Ishikawa (cell line): Measurements from ENCODE around the gene CLNK.

Source experiments
- CEBPB ChIP-seq: IDR thresholded peaks from 2 replicates; pipeline ENCODE4 v1.6.1; 2012
- CREB1 ChIP-seq: IDR thresholded peaks from 2 replicates; pipeline ENCODE4 v1.6.1; 2012; ENCODE audit warnings: low read depth
- EGR1 ChIP-seq: IDR thresholded peaks from 2 replicates; pipeline ENCODE4 v1.6.1; 2012
- EP300 ChIP-seq: IDR thresholded peaks from 2 replicates; pipeline ENCODE4 v1.6.1; 2012; ENCODE audit warnings: borderline replicate concordance
- FOXM1 ChIP-seq: IDR thresholded peaks from 2 replicates; pipeline ENCODE4 v1.6.1; 2012; ENCODE audit warnings: low read depth, borderline replicate concordance
- MAX ChIP-seq: IDR thresholded peaks from 2 replicates; pipeline ENCODE4 v1.6.1; 2012
- NFIC ChIP-seq: IDR thresholded peaks from 2 replicates; pipeline ENCODE4 v1.6.1; 2012
- TAF1 ChIP-seq: IDR thresholded peaks from 2 replicates; pipeline ENCODE4 v1.6.1; 2012; ENCODE audit warnings: low read depth, mild to moderate bottlenecking
- TCF12 ChIP-seq: IDR thresholded peaks from 2 replicates; pipeline ENCODE4 v1.6.1; 2012; ENCODE audit warnings: low read depth
- TEAD4 ChIP-seq: IDR thresholded peaks from 2 replicates; pipeline ENCODE4 v1.6.1; 2012
- USF1 ChIP-seq: IDR thresholded peaks from 2 replicates; pipeline ENCODE4 v1.6.1; 2012
- YY1 ChIP-seq: IDR thresholded peaks from 2 replicates; pipeline ENCODE4 v1.6.1; 2012; ENCODE audit warnings: low read depth
- ZBTB7A ChIP-seq: IDR thresholded peaks from 2 replicates; pipeline ENCODE4 v1.6.1; 2012; ENCODE audit warnings: low read depth
- TF ChIP-seq, protein P1 (sequence below): IDR thresholded peaks from 2 replicates; pipeline ENCODE4 v1.6.1; 2012; ENCODE audit warnings: low read depth, mild to moderate bottlenecking

CLNK gene

GRCh38 chr4:10688022-10688421 is 3.5 kb upstream of the CLNK start:
- no peak for TF ChIP-seq EP300
- TF ChIP-seq NFIC = no peak
- TF ChIP-seq TCF12 = no peak

DNA sequence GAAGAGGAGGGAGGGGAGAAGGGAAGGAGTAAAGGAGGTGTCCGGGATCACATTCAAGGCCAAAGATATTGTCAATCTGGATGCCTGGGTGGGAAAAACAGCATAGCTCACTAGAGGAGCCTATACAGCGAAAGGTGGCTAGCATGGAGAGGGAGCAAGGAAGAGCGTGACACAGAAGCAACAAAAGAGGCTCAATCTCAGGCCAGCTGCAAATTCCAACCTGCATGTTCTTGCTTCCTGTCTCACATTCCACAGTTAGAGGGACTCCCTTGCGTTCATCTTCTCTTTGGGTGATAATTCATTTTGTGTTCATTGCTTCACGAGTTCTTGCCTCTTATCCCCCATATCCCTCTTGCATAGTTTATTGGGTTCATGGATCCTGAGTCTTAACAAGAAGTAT is 3.0 kb upstream of the CLNK start:
- TF ChIP-seq USF1 = no peak

GRCh38 chr4:10682397-10682796 is 2.2 kb downstream of the CLNK start:
- TF ChIP-seq YY1 (no peak), CREB1 (no peak), TAF1 (no peak), TCF12 (no peak), ZBTB7A (no peak), NFIC (no peak), CEBPB (no peak)

GRCh38 chr4:10677796-10678497 is 6.6 kb downstream of the CLNK start:
- TF ChIP-seq CEBPB (no peak), EGR1 (no peak), TAF1 (no peak), FOXM1 (no peak), CREB1 (no peak)
- TF ChIP-seq, protein P1, sequence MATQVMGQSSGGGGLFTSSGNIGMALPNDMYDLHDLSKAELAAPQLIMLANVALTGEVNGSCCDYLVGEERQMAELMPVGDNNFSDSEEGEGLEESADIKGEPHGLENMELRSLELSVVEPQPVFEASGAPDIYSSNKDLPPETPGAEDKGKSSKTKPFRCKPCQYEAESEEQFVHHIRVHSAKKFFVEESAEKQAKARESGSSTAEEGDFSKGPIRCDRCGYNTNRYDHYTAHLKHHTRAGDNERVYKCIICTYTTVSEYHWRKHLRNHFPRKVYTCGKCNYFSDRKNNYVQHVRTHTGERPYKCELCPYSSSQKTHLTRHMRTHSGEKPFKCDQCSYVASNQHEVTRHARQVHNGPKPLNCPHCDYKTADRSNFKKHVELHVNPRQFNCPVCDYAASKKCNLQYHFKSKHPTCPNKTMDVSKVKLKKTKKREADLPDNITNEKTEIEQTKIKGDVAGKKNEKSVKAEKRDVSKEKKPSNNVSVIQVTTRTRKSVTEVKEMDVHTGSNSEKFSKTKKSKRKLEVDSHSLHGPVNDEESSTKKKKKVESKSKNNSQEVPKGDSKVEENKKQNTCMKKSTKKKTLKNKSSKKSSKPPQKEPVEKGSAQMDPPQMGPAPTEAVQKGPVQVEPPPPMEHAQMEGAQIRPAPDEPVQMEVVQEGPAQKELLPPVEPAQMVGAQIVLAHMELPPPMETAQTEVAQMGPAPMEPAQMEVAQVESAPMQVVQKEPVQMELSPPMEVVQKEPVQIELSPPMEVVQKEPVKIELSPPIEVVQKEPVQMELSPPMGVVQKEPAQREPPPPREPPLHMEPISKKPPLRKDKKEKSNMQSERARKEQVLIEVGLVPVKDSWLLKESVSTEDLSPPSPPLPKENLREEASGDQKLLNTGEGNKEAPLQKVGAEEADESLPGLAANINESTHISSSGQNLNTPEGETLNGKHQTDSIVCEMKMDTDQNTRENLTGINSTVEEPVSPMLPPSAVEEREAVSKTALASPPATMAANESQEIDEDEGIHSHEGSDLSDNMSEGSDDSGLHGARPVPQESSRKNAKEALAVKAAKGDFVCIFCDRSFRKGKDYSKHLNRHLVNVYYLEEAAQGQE = no peak

- TF ChIP-seq EP300 (no peak), CREB1 (no peak), TCF12 (no peak)
These were observed 10.7 kb downstream of the CLNK start for GRCh38 chr4:10673817-10674369.

DNA sequence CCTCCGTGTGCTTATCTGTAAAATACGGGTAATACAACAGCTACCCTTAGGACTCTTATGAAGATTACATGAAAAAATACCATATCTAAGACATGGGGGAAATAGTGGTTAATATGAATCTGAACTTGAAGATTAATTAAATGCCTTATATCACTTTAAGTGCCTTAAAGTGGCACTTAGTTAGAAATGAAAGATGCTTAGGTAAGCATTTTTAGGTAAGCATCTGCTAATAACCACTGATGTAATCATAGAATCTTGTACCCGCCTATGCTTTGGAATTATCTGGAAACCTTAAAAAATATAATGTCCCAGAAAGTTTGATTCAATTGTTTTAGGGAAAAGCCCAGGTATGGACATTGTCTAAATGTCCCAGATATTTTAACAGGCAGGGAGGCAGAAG is 12.2 kb downstream of the CLNK start:
- TF ChIP-seq TEAD4 (no peak), MAX (no peak), FOXM1 (no peak), NFIC (no peak), EGR1 (no peak), YY1 (no peak), CREB1 (no peak), TCF12 (no peak), TAF1 (no peak), CEBPB (no peak), ZBTB7A (no peak)

GRCh38 chr4:10671799-10672198 is 12.8 kb downstream of the CLNK start:
- TF ChIP-seq EP300 (no peak), FOXM1 (no peak), TCF12 (no peak)

DNA sequence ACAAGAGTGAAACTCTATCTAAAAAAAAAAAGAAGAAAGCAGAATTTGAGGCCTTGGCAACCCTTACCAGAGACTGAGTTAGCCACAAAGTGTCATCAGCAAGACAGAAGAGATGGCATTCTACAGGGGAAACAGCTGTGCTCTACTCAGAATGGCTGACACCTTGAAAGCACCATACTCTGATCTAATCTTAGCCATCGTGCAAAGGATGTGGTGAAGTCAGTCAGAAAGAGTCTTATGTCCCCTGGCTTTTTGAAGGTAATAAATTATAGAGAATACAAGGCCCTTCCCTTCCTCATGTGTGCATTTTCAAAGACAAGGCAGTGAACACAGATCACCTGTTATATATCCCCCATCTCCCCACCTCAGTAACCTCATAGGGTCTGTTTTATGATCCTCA is 13.2 kb downstream of the CLNK start:
- TF ChIP-seq USF1 (no peak), YY1 (no peak)

DNA sequence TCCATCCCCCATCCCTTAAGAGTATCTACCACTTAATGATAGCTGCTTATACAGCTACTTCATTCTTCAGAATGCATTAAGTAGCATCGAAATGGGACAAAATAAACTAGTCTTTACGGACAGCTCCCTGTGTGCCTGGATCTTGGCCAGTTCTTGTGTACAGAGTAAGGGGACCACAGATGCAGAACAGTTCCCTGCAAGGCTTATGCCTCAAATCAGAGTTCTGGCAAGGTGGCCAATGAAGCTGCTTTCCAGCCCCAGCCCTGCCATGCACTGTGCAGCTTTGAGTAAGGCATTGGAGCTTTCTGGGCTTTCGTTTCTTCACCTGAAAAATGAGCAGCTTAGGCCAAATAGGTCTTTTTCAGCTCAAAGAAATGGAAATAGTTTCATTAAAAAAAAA is 14.2 kb downstream of the CLNK start:
- no peak for TF ChIP-seq EP300
- TF ChIP-seq, protein P1 = no peak
- no peak for TF ChIP-seq TCF12
- no peak for TF ChIP-seq ZBTB7A
- no peak for TF ChIP-seq MAX
- TF ChIP-seq YY1 = no peak
